ENCODE data around the gene RPS5.

GRCh38 chr19:58399903-58400302 lies 12.8 kb downstream of the RPS5 start:
- TF ChIP-seq CTCF (optimal IDR thresholded peaks at IDR 0.05 in 1 of 3, IDR thresholded peaks at IDR 0.05 in 1 of 3, conservative IDR thresholded peaks at IDR 0.05 in 1 of 3; ENCODE audit: extremely low read depth in 1 of 3, insufficient read depth in 2 of 3, low read length in 3 of 3) (no peak), EZH2 (IDR thresholded peaks at IDR 0.05; ENCODE audit: low read length) (no peak)

All from keratinocyte (primary cell).